Measurements from ENCODE around the gene SLC13A5.

- TF ChIP-seq POLR2A (IDR thresholded peaks at IDR 0.05; ENCODE audit: borderline replicate concordance, extremely low read depth, insufficient read depth, insufficient read length) (no peak), EZH2 (IDR thresholded peaks at IDR 0.05) (no peak), FOSL1 (IDR thresholded peaks at IDR 0.05; ENCODE audit: low read depth) (no peak), CTCF (IDR thresholded peaks at IDR 0.05 in 2 of 3, conservative IDR thresholded peaks at IDR 0.05 in 1 of 3; ENCODE audit: borderline replicate concordance in 1 of 3, insufficient read depth in 1 of 3, low read depth in 2 of 3, low read length in 2 of 3) (no peak), POLR2AphosphoS5 (IDR thresholded peaks at IDR 0.05; ENCODE audit: low read depth, low read length) (no peak), REST (IDR thresholded peaks at IDR 0.05; ENCODE audit: low read depth) (no peak), YY1 (IDR thresholded peaks at IDR 0.05; ENCODE audit: extremely low read depth, insufficient replicate concordance, low read depth, low read length) (no peak), SIN3A (IDR thresholded peaks at IDR 0.05; ENCODE audit: low read depth) (no peak), SP1 (IDR thresholded peaks at IDR 0.05; ENCODE audit: low read depth) (no peak), JUND (IDR thresholded peaks at IDR 0.05) (no peak)
Measured at GRCh38 chr17:6636105-6636504, 77.1 kb downstream of the SLC13A5 start.
